ENCODE measurements around the gene PCDHGA1.

Gene PCDHGA1

GRCh38 chr5:141493500-141494422, 163.4 kb downstream of the PCDHGA1 start:
- no peak for DNase-seq

DNA sequence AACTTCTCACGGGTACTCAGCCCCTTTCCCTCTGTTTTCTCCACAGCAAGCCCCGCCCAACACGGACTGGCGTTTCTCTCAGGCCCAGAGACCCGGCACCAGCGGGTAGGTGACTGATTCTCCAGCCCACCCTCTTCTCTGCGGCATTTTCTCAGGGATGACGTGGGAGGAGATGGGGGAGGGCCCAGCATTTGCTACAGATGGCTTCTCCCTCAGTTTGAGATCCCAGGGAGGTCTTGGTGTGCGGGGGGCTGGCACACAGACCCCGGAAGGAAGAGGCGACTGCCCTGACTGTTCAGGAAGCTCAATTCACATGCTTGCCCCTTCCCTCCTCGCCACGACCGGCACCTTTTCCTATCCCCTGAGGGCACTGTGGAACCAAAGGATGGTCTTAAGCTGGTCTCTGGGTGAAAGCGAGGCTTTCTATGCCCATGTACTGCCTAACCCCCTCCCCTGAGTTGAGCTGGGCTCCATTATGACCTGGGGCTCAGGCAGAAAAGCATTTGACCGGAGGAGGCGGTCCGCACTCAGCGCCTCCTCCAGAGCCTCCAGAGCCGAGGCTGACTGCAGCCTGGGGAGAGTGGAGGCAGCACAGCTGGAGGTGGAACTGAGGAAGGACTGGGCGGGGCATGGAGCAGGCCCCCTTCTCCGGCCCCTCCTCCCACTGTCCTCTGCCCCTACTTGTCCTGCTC, 164.6 kb downstream of the PCDHGA1 start:
- no peak for DNase-seq

GRCh38 chr5:141495453-141495811, 165.1 kb downstream of the PCDHGA1 start:
- no peak for DNase-seq

GRCh38 chr5:141496038-141496437, 165.7 kb downstream of the PCDHGA1 start:
- no peak for DNase-seq

DNA sequence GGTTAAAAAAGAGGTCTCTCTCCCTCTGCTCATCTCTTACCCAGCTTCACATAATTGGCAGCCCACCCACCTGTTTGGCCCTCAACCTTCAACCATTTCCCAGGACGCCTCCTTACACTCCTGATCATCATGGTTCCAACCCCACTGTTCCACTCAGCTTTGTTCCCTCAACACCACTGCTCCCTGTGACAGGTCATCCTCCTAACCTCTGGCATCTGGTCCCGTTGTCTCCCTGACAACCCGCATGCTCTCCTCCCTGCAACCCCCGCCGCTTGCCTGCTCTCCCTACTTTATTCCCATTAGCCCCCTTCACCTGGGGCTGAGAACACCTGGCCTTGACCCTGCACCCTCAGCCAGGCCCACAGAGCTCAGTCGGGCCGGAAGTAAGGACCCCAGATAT, 171.4 kb downstream of the PCDHGA1 start:
- no peak for DNase-seq

DNA sequence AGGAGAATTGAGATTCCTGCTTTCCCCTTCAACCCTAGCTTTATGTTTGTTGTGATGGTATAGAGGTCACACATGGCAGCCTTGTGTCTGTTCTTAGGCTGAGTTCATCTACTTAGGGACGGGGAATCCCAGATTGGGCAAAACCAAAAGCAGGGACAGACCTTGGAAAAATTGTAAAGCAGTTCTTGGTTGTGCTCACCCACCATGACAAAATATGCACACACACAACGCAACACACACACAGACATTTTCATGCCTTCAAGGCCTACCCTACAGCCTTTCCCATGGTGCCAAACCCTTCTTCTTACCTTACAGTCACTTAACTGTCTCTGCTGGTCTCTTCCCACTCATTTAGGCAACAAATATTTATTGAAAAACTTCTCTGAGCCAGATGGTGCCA, 173.4 kb downstream of the PCDHGA1 start:
- DNase-seq: no peak

- no peak for DNase-seq
These were observed 173.9 kb downstream of the PCDHGA1 start for GRCh38 chr5:141504216-141504615.

- no peak for DNase-seq
These were observed 176.3 kb downstream of the PCDHGA1 start for GRCh38 chr5:141506381-141507155.

DNA sequence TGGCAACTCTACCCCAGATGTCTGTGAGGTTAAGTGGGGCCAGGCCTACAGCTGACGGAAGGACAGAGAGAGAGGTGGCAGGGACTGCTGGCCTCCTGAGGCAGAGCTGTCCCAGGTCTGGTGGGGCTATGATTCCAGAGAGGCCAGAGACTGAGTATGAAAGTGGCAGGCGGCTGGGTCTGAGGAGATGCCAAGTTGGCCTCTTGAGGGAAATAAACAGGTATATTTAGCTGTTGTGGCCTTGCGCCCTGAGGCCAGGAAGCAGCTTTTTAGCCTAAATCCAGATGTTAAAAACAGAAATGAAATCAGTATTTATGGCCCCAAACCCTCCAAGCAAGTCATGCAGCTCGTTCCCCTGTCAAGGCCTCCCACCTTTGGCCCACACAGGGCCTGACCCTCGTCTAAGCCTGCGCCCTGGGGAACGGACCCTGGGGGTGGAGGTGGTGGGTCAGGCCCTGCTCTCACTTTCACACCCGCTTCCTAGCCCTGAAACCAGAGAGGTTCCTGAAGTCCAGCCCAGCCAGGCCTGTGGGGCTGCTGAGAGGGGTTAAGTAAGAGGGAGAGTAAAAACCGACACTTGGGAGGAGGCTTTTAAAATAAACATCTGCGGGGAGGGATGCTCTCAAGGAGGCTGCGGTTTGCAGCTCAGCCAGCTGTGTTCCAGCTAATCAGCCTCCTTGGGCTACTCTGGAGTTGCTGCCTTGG, 177.2 kb downstream of the PCDHGA1 start:
- no peak for DNase-seq

- DNase-seq: no peak
These were observed 178.1 kb downstream of the PCDHGA1 start for GRCh38 chr5:141508440-141508797.

- DNase-seq: no peak
These were observed 178.7 kb downstream of the PCDHGA1 start for GRCh38 chr5:141508798-141509611.

GRCh38 chr5:141510160-141510559, 179.8 kb downstream of the PCDHGA1 start:
- DNase-seq: no peak

DNA sequence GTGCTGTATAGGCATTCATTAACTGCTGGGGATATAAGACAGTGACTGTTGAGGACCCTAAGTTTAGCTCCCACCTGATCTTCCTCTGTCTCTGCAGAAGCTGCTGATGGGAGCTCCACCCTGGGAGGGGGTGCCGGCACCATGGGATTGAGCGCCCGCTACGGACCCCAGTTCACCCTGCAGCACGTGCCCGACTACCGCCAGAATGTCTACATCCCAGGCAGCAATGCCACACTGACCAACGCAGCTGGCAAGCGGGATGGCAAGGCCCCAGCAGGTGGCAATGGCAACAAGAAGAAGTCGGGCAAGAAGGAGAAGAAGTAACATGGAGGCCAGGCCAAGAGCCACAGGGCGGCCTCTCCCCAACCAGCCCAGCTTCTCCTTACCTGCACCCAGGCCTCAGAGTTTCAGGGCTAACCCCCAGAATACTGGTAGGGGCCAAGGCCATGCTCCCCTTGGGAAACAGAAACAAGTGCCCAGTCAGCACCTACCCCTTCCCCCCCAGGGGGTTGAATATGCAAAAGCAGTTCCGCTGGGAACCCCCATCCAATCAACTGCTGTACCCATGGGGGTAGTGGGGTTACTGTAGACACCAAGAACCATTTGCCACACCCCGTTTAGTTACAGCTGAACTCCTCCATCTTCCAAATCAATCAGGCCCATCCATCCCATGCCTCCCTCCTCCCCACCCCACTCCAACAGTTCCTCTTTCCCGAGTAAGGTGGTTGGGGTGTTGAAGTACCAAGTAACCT, 180.7 kb downstream of the PCDHGA1 start:
- DNase-seq: no peak

DNA sequence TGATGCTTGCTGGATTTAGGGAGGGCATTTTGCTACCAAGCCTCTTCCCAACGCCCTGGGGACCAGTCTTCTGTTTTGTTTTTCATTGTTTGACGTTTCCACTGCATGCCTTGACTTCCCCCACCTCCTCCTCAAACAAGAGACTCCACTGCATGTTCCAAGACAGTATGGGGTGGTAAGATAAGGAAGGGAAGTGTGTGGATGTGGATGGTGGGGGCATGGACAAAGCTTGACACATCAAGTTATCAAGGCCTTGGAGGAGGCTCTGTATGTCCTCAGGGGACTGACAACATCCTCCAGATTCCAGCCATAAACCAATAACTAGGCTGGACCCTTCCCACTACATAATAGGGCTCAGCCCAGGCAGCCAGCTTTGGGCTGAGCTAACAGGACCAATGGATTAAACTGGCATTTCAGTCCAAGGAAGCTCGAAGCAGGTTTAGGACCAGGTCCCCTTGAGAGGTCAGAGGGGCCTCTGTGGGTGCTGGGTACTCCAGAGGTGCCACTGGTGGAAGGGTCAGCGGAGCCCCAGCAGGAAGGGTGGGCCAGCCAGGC, 181.5 kb downstream of the PCDHGA1 start:
- no peak for DNase-seq

DNA sequence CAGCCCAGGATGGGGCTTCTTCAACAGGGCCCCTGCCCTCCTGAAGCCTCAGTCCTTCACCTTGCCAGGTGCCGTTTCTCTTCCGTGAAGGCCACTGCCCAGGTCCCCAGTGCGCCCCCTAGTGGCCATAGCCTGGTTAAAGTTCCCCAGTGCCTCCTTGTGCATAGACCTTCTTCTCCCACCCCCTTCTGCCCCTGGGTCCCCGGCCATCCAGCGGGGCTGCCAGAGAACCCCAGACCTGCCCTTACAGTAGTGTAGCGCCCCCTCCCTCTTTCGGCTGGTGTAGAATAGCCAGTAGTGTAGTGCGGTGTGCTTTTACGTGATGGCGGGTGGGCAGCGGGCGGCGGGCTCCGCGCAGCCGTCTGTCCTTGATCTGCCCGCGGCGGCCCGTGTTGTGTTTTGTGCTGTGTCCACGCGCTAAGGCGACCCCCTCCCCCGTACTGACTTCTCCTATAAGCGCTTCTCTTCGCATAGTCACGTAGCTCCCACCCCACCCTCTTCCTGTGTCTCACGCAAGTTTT, 182.1 kb downstream of the PCDHGA1 start:
- no peak for DNase-seq

DNA sequence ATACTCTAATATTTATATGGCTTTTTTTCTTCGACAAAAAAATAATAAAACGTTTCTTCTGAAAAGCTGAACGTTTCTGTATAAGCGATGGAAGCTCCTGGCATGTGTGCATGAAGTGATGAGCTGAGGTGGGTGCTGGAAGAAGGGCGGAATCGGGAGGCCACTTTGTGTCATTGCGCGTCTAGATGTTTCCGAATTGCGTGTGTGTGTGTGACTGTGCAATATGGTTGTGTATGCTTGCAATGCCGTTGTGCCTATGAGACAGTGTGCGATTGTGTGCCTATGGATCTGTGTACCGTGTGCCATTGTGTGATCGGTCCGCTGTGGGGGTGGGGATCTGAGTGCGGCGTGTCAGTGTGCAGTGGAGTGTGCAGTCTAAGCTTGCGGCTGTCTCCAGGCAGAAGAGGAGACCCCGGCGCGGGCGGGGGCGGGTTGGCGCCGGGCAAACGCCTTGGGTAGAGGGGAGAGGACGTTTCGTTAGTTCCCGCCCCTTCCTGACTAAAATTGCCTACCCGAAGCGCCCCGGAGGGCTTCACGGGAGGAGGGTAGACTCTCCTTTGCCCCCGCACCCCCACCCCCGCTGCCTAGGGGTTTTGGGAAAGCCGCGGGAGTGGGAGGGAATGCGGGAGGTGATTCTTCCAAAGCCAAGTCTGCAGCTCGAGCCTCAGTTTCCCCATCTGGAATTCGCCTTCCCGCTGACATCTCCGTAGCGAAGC, 182.8 kb downstream of the PCDHGA1 start:
- DNase-seq: no peak

- DNase-seq: no peak
These were observed 183.5 kb downstream of the PCDHGA1 start for GRCh38 chr5:141513627-141514329.

DNA sequence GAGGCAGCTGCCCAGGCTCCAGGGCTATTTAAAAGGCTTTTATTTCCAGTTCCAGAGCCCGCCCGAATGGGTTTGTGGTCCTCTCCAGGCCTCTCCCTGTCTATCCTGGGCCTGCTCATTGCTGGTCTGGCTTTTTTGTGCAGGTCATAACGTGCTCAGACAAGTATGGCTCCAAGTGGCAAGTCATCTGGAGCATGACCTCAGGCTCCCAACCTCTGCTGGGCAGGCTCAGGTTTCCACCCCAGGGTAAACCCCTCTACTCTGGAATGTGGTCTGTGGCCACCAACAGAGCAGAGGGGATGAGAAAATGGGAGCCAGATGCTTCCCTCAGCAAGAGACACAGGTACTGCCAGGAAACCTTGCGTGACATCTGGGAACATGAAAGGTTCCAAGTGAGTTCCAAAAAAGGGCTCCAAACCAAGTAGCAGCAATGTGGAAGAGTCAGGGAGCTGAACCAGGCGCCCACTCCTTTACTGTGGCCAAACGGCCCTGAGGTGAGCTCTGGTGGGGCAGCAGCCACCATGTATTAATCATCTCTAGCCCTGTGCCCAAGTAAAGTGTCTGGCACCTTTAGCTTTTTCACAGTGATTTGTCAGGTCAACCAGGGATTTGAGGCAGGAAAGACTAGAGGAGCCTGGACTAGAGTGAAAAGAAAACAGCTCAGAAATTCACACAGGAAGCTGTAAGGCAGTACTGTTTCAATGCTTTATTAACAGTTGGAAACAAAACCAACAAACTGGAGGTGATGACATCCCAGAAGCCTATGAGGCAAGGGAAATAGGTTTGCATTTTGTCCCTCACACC, 184.2 kb downstream of the PCDHGA1 start:
- no peak for DNase-seq
